Vagina (tissue), 2 donors: ENCODE measurements around the gene ARHGEF17. TPM values are rescaled to one million over a fixed set of nuclear protein-coding genes. Genes with fewer than 3 reads are reported as not detected.
A peak's percentile ranks its signal among the peaks of the same experiment; 100 is the strongest.

Experiments
- DNase-seq, 2 donors: peaks; one replicate each; pipeline ENCODE4 v3.0.0-alpha.2; 2017; ENCODE audit errors: extremely low spot score in 2 of 2
- H3K27ac ChIP-seq: fragments of 200-600 bp; sonication (generic); one replicate; pipeline ENCODE4 v1.5.1; 2019
- H3K27me3 ChIP-seq: fragments of 200-600 bp; sonication (generic); one replicate; pipeline ENCODE4 v1.5.1; 2019
- H3K36me3 ChIP-seq, 2 donors: fragments of 200-600 bp; sonication (generic); one replicate each; pipeline ENCODE4 v1.5.1; 2017 to 2019
- H3K4me1 ChIP-seq: fragments of 200-600 bp; sonication (generic); one replicate; pipeline ENCODE4 v1.5.1; 2019
- H3K4me3 ChIP-seq, 2 donors: fragments of 200-600 bp; sonication (generic); 1 replicate in 1 of 2; 2 replicates in 1 of 2; pipeline ENCODE4 v1.5.1; 2016 to 2019
- H3K9me3 ChIP-seq: fragments of 200-600 bp; sonication (generic); one replicate; pipeline ENCODE4 v1.5.1; 2019
- POLR2A ChIP-seq, 2 donors: fragments of 450-650 bp; IDR thresholded peaks; one replicate each; pipeline ENCODE4 v1.6.1; 2017; ENCODE audit warnings: antibody characterized with exemption in 2 of 2, mild to moderate bottlenecking in 2 of 2, moderate library complexity in 2 of 2
- POLR2AphosphoS5 ChIP-seq, 2 donors: sonication (generic); formaldehyde crosslinking; IDR thresholded peaks; one replicate each; pipeline ENCODE4 v1.9.0; 2017; ENCODE audit warnings: antibody characterized with exemption in 2 of 2, mild to moderate bottlenecking in 2 of 2, low read depth in 1 of 2; ENCODE audit not compliant: insufficient read depth in 1 of 2
- intact Hi-C: fragments of 100-400 bp; cut with DNase I; formaldehyde crosslinking; loops from one replicate; pipeline ENCODE4 v1.15.1; 2023
- total RNA-seq: library from RNA; depleted of rRNA; stranded (reverse); fragments of >200 nt; gene quantifications from one replicate; pipeline ENCODE4 v1.2.3, GENCODE V29; 2016
- TF ChIP-seq, protein P1 (sequence below), 3 experiments: fragments of 450-650 bp in 2 of 3; fragments of 200-600 bp in 1 of 3; sonication (generic) in 1 of 3; IDR thresholded peaks; one replicate each; pipeline ENCODE4 v1.5.1; 2017 to 2019; ENCODE audit warnings: antibody characterized with exemption in 3 of 3, mild to moderate bottlenecking in 2 of 3, moderate library complexity in 2 of 3

ARHGEF17 gene
- total RNA-seq, 1 donor from 2014 or later = 32.9 TPM

DNA sequence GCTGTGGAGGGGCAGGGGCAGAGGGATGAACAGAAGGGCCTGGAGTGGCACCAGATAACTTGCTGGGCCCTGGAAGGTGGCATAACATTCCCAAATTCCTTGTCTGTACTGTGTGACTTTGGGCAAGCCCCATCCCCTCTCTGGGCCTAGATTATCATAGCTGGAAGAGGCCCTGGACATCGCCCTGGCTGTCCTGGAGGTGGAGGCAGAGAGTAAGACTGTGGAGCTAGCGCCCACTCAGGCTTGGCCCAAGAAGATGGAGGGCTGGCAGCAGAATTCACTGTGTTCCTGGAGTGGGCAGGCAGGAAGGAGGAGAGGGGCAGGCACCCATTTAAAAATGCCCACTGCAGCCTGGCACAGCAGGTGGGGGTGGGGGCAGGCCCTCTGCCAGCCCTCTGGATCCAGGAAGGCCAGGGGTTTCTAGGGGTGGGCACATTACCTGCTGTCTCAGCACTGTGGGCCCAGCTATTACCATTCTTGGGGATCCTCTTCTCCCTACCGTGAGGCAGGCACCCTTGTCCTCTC lies 22.6 kb downstream of the ARHGEF17 start:
- Histone ChIP-seq H3K27me3 (no peaks in the 10 kb centered on the region), H3K4me3 (no peak overlapping the region), H3K36me3 (no peaks in the 10 kb centered on the region), H3K4me1 (peaks cover 89% of the 10 kb centered on the region), H3K9me3 (no peaks in the 10 kb centered on the region), H3K27ac (peak overlapping the region; percentile 91)
- no peak for DNase-seq
- no peak for TF ChIP-seq POLR2A (IDR thresholded peaks at IDR 0.05)
- TF ChIP-seq, protein P1, sequence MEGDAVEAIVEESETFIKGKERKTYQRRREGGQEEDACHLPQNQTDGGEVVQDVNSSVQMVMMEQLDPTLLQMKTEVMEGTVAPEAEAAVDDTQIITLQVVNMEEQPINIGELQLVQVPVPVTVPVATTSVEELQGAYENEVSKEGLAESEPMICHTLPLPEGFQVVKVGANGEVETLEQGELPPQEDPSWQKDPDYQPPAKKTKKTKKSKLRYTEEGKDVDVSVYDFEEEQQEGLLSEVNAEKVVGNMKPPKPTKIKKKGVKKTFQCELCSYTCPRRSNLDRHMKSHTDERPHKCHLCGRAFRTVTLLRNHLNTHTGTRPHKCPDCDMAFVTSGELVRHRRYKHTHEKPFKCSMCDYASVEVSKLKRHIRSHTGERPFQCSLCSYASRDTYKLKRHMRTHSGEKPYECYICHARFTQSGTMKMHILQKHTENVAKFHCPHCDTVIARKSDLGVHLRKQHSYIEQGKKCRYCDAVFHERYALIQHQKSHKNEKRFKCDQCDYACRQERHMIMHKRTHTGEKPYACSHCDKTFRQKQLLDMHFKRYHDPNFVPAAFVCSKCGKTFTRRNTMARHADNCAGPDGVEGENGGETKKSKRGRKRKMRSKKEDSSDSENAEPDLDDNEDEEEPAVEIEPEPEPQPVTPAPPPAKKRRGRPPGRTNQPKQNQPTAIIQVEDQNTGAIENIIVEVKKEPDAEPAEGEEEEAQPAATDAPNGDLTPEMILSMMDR (IDR thresholded peaks at IDR 0.05) = no peak
- TF ChIP-seq POLR2AphosphoS5 (IDR thresholded peaks at IDR 0.05; ENCODE audit: insufficient read depth in 1 of 2, low read depth in 1 of 2) = no peak
- intact Hi-C loops = no loop called here

DNA sequence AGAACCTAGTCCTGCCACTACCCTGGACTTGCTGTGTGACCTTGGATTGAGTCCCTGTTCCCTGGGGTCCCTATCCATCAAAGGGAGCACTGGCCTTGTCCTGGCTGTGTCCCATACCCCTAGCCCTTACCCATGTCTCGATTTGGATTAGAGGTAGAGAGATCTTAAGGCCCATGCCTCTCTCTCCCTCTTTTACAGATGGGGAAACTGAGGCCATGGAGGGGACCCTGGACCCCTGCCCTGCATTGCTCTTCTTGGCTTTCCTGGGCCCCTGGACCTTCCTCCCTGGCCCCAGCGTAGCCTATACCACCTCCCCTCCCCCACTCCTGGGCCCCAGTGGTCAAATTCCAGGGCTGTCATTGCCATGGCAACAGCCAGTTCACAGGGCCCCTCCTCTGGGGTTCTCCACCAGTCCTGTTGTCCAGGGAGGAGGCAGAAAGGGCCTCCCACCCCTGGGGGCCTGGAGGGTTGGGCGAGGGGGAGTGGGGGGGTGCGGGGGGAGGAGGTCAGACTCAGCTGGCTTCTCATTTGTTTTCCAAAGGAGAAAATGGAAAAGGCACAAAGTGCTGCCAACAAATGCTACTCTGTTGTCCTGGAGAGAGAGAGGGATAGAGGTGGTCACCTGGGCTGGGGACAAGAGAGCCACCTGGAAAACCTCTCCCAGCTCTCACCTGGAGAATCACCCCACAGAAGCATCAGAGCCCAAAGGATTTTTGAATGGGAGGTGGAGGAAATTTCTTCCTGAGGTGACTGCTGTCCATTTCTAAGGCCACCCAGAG lies 23.3 kb downstream of the ARHGEF17 start:
- Histone ChIP-seq H3K9me3 (no peaks in the 10 kb centered on the region), H3K4me3 (no peak overlapping the region), H3K27me3 (no peaks in the 10 kb centered on the region), H3K4me1 (peaks cover 88% of the 10 kb centered on the region), H3K36me3 (no peaks in the 10 kb centered on the region), H3K27ac (peak overlapping the region; percentile 91)
- TF ChIP-seq POLR2A (IDR thresholded peaks at IDR 0.05) (no peak), POLR2AphosphoS5 (IDR thresholded peaks at IDR 0.05; ENCODE audit: insufficient read depth in 1 of 2, low read depth in 1 of 2) (no peak)
- TF ChIP-seq, protein P1 (IDR thresholded peaks at IDR 0.05) = no peak
- DNase-seq = no peak
- intact Hi-C loops = no loop called here

DNA sequence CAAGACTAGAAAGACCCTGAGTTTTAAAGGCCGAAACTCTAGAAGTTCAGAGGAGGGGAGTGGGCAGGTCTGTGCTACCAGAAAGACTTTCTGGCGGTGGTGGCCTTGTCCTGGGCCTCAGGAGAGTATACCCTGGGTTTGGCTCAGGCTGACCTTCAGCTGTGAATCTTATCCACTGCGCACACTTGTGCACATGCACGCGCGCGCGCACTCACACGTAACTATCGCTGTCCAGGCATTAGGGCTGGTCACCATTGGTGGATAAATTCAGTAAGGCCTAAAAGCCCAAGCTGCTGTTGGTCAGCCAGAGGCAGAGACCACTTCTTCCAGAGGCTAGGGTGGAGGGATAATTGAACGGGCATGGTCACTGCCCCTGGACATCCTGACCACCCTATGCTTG lies 25.1 kb downstream of the ARHGEF17 start:
- Histone ChIP-seq H3K4me1 (peaks cover 81% of the 10 kb centered on the region), H3K27ac (peak overlapping the region; percentile 91)

DNA sequence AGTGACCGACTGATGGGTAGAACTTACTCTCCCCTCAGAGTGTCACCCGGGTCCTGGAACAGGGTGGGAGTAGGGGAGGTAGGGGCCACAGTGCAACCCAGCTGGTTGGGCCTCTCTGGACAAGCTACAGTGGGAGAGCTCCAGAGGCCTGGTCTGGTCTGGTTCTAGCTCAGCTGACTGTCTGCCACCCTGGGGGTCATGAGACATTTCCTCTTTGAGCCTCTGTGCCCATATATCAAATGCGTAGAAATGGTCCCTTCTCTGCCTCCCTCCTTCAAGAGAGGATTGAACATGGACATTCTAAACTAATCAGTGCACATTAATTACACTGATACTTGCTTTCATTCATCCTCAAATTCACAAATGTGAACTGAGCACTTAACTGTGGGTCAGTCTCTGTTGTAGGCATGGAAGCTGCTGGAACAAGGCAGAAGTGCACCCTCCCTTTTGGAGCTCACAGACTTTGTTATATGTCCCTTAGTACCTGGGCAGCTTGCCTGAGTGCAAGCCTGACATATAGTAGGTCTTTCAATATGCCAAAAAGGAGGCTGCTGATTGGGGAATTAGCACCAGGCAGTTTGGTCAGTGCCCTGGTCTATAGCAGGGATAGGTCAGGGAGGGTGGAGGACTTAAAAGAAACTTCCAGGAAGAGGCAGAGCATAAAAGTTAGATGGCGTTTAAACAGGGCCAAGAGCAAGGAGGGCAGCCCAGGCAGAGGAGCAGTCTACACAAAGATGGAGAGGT lies 25.7 kb downstream of the ARHGEF17 start:
- DNase-seq = no peak
- H3K9me3 ChIP-seq = no peaks in the 10 kb centered on the region
- no peaks in the 10 kb centered on the region for H3K36me3 ChIP-seq
- TF ChIP-seq, protein P1 (IDR thresholded peaks at IDR 0.05) = no peak
- TF ChIP-seq POLR2AphosphoS5 (IDR thresholded peaks at IDR 0.05; ENCODE audit: insufficient read depth in 1 of 2, low read depth in 1 of 2) (no peak), POLR2A (IDR thresholded peaks at IDR 0.05) (no peak)
- H3K27me3 ChIP-seq = no peaks in the 10 kb centered on the region
- no peak overlapping the region for H3K4me3 ChIP-seq
- peak overlapping the region; percentile 91 for H3K27ac ChIP-seq
- intact Hi-C loops = loop anchor here (2.0 kb wide), 1 partner anchor 25 kb away; the partner anchor contains the start of gene ARHGEF17
- H3K4me1 ChIP-seq = peaks cover 82% of the 10 kb centered on the region

More for the DNA sequence above, 25.1 kb downstream of the ARHGEF17 start:
- no peaks in the 10 kb centered on the region for H3K27me3 ChIP-seq
- peak overlapping the region in 1 of 2 donors; percentile 10 for H3K4me3 ChIP-seq
- no peaks in the 10 kb centered on the region for H3K9me3 ChIP-seq
- intact Hi-C loops = no loop called here
- DNase-seq = no peak
- TF ChIP-seq POLR2A (IDR thresholded peaks at IDR 0.05) (no peak), POLR2AphosphoS5 (IDR thresholded peaks at IDR 0.05; ENCODE audit: insufficient read depth in 1 of 2, low read depth in 1 of 2) (no peak)
- TF ChIP-seq, protein P1 (IDR thresholded peaks at IDR 0.05) = no peak
- H3K36me3 ChIP-seq = no peaks in the 10 kb centered on the region
